ENCODE results near the gene WDR48. TPM values are rescaled to one million over a fixed set of nuclear protein-coding genes. Genes with fewer than 3 reads are reported as not detected.

The WDR48 gene
- total RNA-seq, 1 experiment from 2014 or later = 19.3 TPM

DNA sequence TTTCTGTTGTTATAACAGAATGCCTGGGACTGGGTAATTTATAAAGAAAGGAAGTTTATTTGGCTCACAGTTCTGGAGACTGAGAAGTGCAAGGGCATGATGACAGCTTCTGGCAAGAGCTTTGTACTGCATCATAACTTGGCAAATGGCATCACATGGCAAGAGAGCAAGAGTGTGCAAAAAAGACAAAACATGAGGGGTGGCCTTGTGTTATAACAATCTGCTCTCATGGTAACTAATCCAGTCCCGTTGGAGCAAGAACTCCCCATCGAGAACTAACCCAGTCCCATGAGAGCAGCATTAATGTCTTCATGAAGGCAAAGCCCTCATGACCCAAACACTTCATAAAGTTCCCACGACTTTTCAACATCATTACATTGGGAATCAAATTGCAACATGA, 23.3 kb upstream of the WDR48 start:
- no peaks in the 10 kb centered on the region for H3K27me3 ChIP-seq (replicated peaks; ENCODE audit: insufficient read depth, low read depth, low read length, poor library complexity)
- intact Hi-C loops (cut with micrococcal nuclease; ENCODE audit: unreplicated experiment) = no loop called here
- no peak overlapping the region for H3K27ac ChIP-seq (ENCODE audit: low read depth, low read length, poor library complexity, severe bottlenecking)
- no peak for DNase-seq (ENCODE audit: low spot score)
- H3K36me3 ChIP-seq (ENCODE audit: insufficient read depth, low read length, poor library complexity, severe bottlenecking) = no peaks in the 10 kb centered on the region
- ChIA-PET CTCF (no interaction called here), POLR2A (ENCODE audit: low non-redundant PET) (no interaction called here)
- no TSS peak for BruUV-seq (replicated peaks)
- no peak overlapping the region for H3K4me3 ChIP-seq (ENCODE audit: low read depth, low read length, poor library complexity, severe bottlenecking)
- H3K4me1 ChIP-seq (ENCODE audit: insufficient read depth, low read length, poor library complexity, severe bottlenecking) = no peaks in the 10 kb centered on the region
- no peak for TF ChIP-seq EZH2 (IDR thresholded peaks at IDR 0.05; ENCODE audit: borderline replicate concordance, low read depth, low read length, poor library complexity, severe bottlenecking)
- TF ChIP-seq, protein P1, sequence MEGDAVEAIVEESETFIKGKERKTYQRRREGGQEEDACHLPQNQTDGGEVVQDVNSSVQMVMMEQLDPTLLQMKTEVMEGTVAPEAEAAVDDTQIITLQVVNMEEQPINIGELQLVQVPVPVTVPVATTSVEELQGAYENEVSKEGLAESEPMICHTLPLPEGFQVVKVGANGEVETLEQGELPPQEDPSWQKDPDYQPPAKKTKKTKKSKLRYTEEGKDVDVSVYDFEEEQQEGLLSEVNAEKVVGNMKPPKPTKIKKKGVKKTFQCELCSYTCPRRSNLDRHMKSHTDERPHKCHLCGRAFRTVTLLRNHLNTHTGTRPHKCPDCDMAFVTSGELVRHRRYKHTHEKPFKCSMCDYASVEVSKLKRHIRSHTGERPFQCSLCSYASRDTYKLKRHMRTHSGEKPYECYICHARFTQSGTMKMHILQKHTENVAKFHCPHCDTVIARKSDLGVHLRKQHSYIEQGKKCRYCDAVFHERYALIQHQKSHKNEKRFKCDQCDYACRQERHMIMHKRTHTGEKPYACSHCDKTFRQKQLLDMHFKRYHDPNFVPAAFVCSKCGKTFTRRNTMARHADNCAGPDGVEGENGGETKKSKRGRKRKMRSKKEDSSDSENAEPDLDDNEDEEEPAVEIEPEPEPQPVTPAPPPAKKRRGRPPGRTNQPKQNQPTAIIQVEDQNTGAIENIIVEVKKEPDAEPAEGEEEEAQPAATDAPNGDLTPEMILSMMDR (conservative IDR thresholded peaks at IDR 0.05; ENCODE audit: low read depth, low read length) = no peak
- no peaks in the 10 kb centered on the region for H3K9me3 ChIP-seq (ENCODE audit: low read depth, low read length, poor library complexity, severe bottlenecking)

DNA sequence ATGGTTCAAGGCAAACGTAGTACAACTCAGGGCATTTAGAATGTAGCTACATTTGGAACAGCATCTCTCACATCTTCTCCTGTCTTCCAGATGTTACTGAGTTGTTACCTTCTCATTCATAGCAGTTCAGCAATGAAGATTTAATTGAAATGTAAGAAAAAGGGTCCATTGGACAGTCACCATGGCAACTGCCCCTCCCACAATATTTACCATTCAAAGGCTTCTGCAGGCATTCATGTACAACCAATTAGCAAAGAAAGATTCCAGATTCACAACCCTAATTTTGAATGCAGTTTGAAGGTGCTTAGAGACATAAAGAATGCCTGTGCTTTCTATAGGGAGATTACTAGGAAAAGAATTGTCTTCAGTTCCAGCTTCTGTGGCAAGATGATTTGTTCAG, 22.3 kb upstream of the WDR48 start:
- H3K9me3 ChIP-seq (ENCODE audit: low read depth, low read length, poor library complexity, severe bottlenecking) = no peaks in the 10 kb centered on the region
- H3K27me3 ChIP-seq (replicated peaks; ENCODE audit: insufficient read depth, low read depth, low read length, poor library complexity) = no peaks in the 10 kb centered on the region
- no peak overlapping the region for H3K27ac ChIP-seq (ENCODE audit: low read depth, low read length, poor library complexity, severe bottlenecking)
- H3K36me3 ChIP-seq (ENCODE audit: insufficient read depth, low read length, poor library complexity, severe bottlenecking) = no peaks in the 10 kb centered on the region
- CTCF ChIA-PET = interaction anchor here (1.7 kb wide), 1 partner anchor 30 kb away, joined by 7 read pairs; no protein-coding TSS in a partner anchor
- DNase-seq (ENCODE audit: low spot score) = no peak
- POLR2A ChIA-PET (ENCODE audit: low non-redundant PET) = no interaction called here
- no peak overlapping the region for H3K4me3 ChIP-seq (ENCODE audit: low read depth, low read length, poor library complexity, severe bottlenecking)
- TF ChIP-seq, protein P1 (conservative IDR thresholded peaks at IDR 0.05; ENCODE audit: low read depth, low read length) = no peak
- intact Hi-C loops (cut with micrococcal nuclease; ENCODE audit: unreplicated experiment) = no loop called here
- no peaks in the 10 kb centered on the region for H3K4me1 ChIP-seq (ENCODE audit: insufficient read depth, low read length, poor library complexity, severe bottlenecking)
- BruUV-seq (replicated peaks) = no TSS peak

DNA sequence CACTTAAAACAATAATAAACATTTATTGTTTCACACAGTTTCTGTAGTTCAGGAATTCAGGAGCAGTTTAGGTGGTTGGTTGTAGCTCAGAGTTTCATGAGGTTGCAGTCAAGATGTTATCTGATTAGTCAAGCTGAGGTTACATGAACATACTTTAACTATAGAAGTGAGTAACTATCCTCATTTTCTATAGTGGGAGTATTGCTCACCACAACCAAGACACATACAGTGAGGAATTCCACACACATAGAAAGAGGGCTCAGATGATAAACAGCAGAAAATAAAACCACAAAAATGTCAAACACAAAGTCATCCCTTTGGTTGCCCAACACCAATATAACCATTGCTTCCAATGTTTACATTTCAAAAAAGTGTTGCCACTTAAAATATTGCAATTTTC, 13.7 kb upstream of the WDR48 start:
- intact Hi-C loops (cut with micrococcal nuclease; ENCODE audit: unreplicated experiment) = no loop called here
- no peak for DNase-seq (ENCODE audit: low spot score)
- TF ChIP-seq, protein P1 (conservative IDR thresholded peaks at IDR 0.05; ENCODE audit: low read depth, low read length) = no peak
- TF ChIP-seq EZH2 (IDR thresholded peaks at IDR 0.05; ENCODE audit: borderline replicate concordance, low read depth, low read length, poor library complexity, severe bottlenecking) = no peak
- H3K27me3 ChIP-seq (replicated peaks; ENCODE audit: insufficient read depth, low read depth, low read length, poor library complexity) = no peaks in the 10 kb centered on the region
- no peaks in the 10 kb centered on the region for H3K36me3 ChIP-seq (ENCODE audit: insufficient read depth, low read length, poor library complexity, severe bottlenecking)
- ChIA-PET CTCF (no interaction called here), POLR2A (ENCODE audit: low non-redundant PET) (no interaction called here)
- H3K9me3 ChIP-seq (ENCODE audit: low read depth, low read length, poor library complexity, severe bottlenecking) = no peaks in the 10 kb centered on the region
- no peak overlapping the region for H3K4me3 ChIP-seq (ENCODE audit: low read depth, low read length, poor library complexity, severe bottlenecking)
- H3K4me1 ChIP-seq (ENCODE audit: insufficient read depth, low read length, poor library complexity, severe bottlenecking) = no peaks in the 10 kb centered on the region
- H3K27ac ChIP-seq (ENCODE audit: low read depth, low read length, poor library complexity, severe bottlenecking) = no peak overlapping the region
- BruUV-seq (replicated peaks) = no TSS peak
